K562 (cell line): ENCODE results near the gene HK1. TPM values are rescaled to one million over a fixed set of nuclear protein-coding genes. Genes with fewer than 3 reads are reported as not detected.

ENCODE experiments used
- ADNP ChIP-seq: fragments of 200-800 bp; sonication (Bioruptor generic); IDR thresholded peaks from 2 replicates; pipeline ENCODE4 v1.6.1; 2016; ENCODE audit warnings: missing genetic modification characterization, missing compliant biosample characterization
- BHLHE40 ChIP-seq: IDR thresholded peaks from 2 replicates; pipeline ENCODE4 v1.6.1; 2011; ENCODE audit warnings: low read length, improper control_type of control experiment
- CXXC5 ChIP-seq: fragments of 250-450 bp; sonication (Bioruptor Pico); IDR thresholded peaks from 2 replicates; pipeline ENCODE4 v1.8.0; 2022; ENCODE audit warnings: inconsistent platforms, mild to moderate bottlenecking, moderate library complexity
- ERF ChIP-seq: fragments of 450-650 bp; formaldehyde crosslinking; IDR thresholded peaks from 2 replicates; pipeline ENCODE4 v1.4.0; 2020; ENCODE audit warnings: mild to moderate bottlenecking, mixed read lengths
- ESRRA ChIP-seq: fragments of 450-650 bp; IDR thresholded peaks from 2 replicates; pipeline ENCODE4 v1.6.1; 2014; ENCODE audit warnings: low read depth, mild to moderate bottlenecking, moderate library complexity, borderline replicate concordance
- IFI16 ChIP-seq: fragments of 250-450 bp; sonication (Bioruptor Pico); IDR thresholded peaks from 2 replicates; pipeline ENCODE4 v2.1.2; 2022; ENCODE audit warnings: mild to moderate bottlenecking, inconsistent platforms
- L3MBTL2 ChIP-seq: fragments of 450-650 bp; IDR thresholded peaks from 2 replicates; pipeline ENCODE4 v1.6.1; 2016; ENCODE audit warnings: mild to moderate bottlenecking, moderate library complexity
- NFYB ChIP-seq: IDR thresholded peaks from 2 replicates; pipeline ENCODE4 v1.6.1; 2011; ENCODE audit warnings: mild to moderate bottlenecking, moderate library complexity; ENCODE audit not compliant: insufficient read length; ENCODE audit errors: extremely low read depth
- NR2F6 ChIP-seq: fragments of 450-650 bp; formaldehyde crosslinking; IDR thresholded peaks from 2 replicates; pipeline ENCODE4 v1.4.0; 2020; ENCODE audit warnings: mild to moderate bottlenecking
- OTX1 ChIP-seq: fragments of 450-650 bp; formaldehyde crosslinking; IDR thresholded peaks from 2 replicates; pipeline ENCODE4 v1.4.0; 2022; ENCODE audit warnings: mild to moderate bottlenecking
- SRF ChIP-seq, 2 experiments: fragments of 250-450, 450-650 bp in 1 of 2; sonication (Bioruptor Pico) in 1 of 2; sonication (generic) in 1 of 2; formaldehyde crosslinking; IDR thresholded peaks; 2 replicates each; pipeline versions ENCODE4 v1.5.0 to v1.5.1; 2020 to 2022; ENCODE audit warnings: mild to moderate bottlenecking in 1 of 2, missing genetic modification reagents in 1 of 2
- TFE3 ChIP-seq: fragments of 450-650 bp; formaldehyde crosslinking; IDR thresholded peaks from 2 replicates; pipeline ENCODE4 v1.4.0; 2020; ENCODE audit warnings: mild to moderate bottlenecking, mixed read lengths
- TRIM28 ChIP-seq: fragments of 450-650 bp; IDR thresholded peaks from 2 replicates; pipeline ENCODE4 v1.6.1; 2017
- ZNF316 ChIP-seq: fragments of 450-650 bp; IDR thresholded peaks from 2 replicates; pipeline ENCODE4 v1.6.1; 2016
- ZNF785 ChIP-seq: fragments of 250-450 bp; sonication (Bioruptor Pico); IDR thresholded peaks from 2 replicates; pipeline ENCODE4 v1.4.0; 2020; ENCODE audit warnings: mild to moderate bottlenecking
- polyA plus RNA-seq, 8 experiments: library from polyadenylated mRNA; depleted of rRNA in 4 of 8; stranded (reverse) in 5 of 8; unstranded in 3 of 8; fragments of >200 nt; fragmentation: Nextera tagmentation in 2 of 8; fragmentation: Illumina TruSeq in 1 of 8; extraction: Ambion mirVana in 2 of 8; extraction: Trizol in 1 of 8; gene quantifications; 2 replicates each; pipeline versions ENCODE4 v1.2.1 to v1.2.3, GENCODE V29; 2011 to 2014; ENCODE audit warnings: inconsistent platforms in 1 of 8, missing spikeins in 1 of 8
- total RNA-seq, 7 experiments: library from RNA; depleted of rRNA in 6 of 7; stranded (reverse); fragments of >200 nt in 6 of 7; fragmentation: Illumina TruSeq in 2 of 7; extraction: Trizol in 2 of 7; gene quantifications; 2 replicates each; pipeline versions ENCODE4 v1.2.1 to v1.2.3, GENCODE V29; 2011 to 2021; ENCODE audit warnings: low replicate concordance in 1 of 7
- TF ChIP-seq, protein P1 (sequence below), 2 experiments: fragments of 450-650 bp; formaldehyde crosslinking in 1 of 2; IDR thresholded peaks; 2 replicates each; pipeline versions ENCODE4 v1.4.0 to v1.6.1; 2014 to 2020; ENCODE audit warnings: mild to moderate bottlenecking in 2 of 2, borderline replicate concordance in 1 of 2, low read depth in 1 of 2
- TF ChIP-seq, protein P2 (sequence below): fragments of 450-650 bp; IDR thresholded peaks from 2 replicates; pipeline ENCODE4 v1.6.1; 2016
- TF ChIP-seq, protein P3 (sequence below): sonication (generic); formaldehyde crosslinking; IDR thresholded peaks from 2 replicates; pipeline ENCODE4 v1.9.0; 2022; ENCODE audit warnings: mild to moderate bottlenecking, missing genetic modification reagents

HK1 gene
- total and polyA plus RNA-seq, 9 of the 15 experiments (the other 6 are each of a cell fraction or from before 2014, with no cell fraction given), result 29.2 to 444 (median 193) TPM

GRCh38 chr10:69425511-69426298 is 147.4 kb downstream of the HK1 start (continued):
- TF ChIP-seq TFE3, result peak; percentile 93
- TF ChIP-seq ESRRA, result peak; percentile 24; the same call in 1 of the 2 replicates
- TF ChIP-seq ZNF316, result no peak
- TF ChIP-seq L3MBTL2, result peak; percentile 62
- no peak for TF ChIP-seq IFI16
- TF ChIP-seq NR2F6 (CRISPR knock-in tag), result no peak
- peak; percentile 31; the same call in 1 of the 2 replicates for TF ChIP-seq BHLHE40
- TF ChIP-seq NFYB, result peak; percentile 92
- TF ChIP-seq CXXC5 (CRISPR knock-in tag), result 0 out of 2 replicates have a peak, but pooled peaks have one; percentile 29
- TF ChIP-seq ADNP, result no peak
- TF ChIP-seq, protein P1, sequence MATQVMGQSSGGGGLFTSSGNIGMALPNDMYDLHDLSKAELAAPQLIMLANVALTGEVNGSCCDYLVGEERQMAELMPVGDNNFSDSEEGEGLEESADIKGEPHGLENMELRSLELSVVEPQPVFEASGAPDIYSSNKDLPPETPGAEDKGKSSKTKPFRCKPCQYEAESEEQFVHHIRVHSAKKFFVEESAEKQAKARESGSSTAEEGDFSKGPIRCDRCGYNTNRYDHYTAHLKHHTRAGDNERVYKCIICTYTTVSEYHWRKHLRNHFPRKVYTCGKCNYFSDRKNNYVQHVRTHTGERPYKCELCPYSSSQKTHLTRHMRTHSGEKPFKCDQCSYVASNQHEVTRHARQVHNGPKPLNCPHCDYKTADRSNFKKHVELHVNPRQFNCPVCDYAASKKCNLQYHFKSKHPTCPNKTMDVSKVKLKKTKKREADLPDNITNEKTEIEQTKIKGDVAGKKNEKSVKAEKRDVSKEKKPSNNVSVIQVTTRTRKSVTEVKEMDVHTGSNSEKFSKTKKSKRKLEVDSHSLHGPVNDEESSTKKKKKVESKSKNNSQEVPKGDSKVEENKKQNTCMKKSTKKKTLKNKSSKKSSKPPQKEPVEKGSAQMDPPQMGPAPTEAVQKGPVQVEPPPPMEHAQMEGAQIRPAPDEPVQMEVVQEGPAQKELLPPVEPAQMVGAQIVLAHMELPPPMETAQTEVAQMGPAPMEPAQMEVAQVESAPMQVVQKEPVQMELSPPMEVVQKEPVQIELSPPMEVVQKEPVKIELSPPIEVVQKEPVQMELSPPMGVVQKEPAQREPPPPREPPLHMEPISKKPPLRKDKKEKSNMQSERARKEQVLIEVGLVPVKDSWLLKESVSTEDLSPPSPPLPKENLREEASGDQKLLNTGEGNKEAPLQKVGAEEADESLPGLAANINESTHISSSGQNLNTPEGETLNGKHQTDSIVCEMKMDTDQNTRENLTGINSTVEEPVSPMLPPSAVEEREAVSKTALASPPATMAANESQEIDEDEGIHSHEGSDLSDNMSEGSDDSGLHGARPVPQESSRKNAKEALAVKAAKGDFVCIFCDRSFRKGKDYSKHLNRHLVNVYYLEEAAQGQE (IDR thresholded peaks at IDR 0.05; ENCODE audit: borderline replicate concordance), result peak; percentile 40; the same call in 1 of the 2 replicates
- TF ChIP-seq, protein P1 (CRISPR knock-in tag; IDR thresholded peaks at IDR 0.05; ENCODE audit: low read depth), result no peak
- TF ChIP-seq, protein P2, sequence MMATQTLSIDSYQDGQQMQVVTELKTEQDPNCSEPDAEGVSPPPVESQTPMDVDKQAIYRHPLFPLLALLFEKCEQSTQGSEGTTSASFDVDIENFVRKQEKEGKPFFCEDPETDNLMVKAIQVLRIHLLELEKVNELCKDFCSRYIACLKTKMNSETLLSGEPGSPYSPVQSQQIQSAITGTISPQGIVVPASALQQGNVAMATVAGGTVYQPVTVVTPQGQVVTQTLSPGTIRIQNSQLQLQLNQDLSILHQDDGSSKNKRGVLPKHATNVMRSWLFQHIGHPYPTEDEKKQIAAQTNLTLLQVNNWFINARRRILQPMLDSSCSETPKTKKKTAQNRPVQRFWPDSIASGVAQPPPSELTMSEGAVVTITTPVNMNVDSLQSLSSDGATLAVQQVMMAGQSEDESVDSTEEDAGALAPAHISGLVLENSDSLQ, result no peak
- TF ChIP-seq, protein P3, sequence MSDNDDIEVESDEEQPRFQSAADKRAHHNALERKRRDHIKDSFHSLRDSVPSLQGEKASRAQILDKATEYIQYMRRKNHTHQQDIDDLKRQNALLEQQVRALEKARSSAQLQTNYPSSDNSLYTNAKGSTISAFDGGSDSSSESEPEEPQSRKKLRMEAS (CRISPR knock-in tag), result peak; percentile 44; the same call in 1 of the 2 replicates
- TF ChIP-seq ZNF785, result no peak
- no peak for TF ChIP-seq ERF (CRISPR knock-in tag)
- no peak for TF ChIP-seq OTX1 (CRISPR knock-in tag)
- TF ChIP-seq TRIM28, result no peak
- TF ChIP-seq SRF (CRISPR knock-in tag; IDR thresholded peaks at IDR 0.05), result no peak
